ENCODE measurements around the gene PRKAG2. TPM values are rescaled to one million over a fixed set of nuclear protein-coding genes. Genes with fewer than 3 reads are reported as not detected.

The PRKAG2 gene
- total and polyA plus RNA-seq, 2 of the 13 experiments (the other 11 are each of a cell fraction or from before 2014, with no cell fraction given): 0.90 to 1.3 TPM

DNA sequence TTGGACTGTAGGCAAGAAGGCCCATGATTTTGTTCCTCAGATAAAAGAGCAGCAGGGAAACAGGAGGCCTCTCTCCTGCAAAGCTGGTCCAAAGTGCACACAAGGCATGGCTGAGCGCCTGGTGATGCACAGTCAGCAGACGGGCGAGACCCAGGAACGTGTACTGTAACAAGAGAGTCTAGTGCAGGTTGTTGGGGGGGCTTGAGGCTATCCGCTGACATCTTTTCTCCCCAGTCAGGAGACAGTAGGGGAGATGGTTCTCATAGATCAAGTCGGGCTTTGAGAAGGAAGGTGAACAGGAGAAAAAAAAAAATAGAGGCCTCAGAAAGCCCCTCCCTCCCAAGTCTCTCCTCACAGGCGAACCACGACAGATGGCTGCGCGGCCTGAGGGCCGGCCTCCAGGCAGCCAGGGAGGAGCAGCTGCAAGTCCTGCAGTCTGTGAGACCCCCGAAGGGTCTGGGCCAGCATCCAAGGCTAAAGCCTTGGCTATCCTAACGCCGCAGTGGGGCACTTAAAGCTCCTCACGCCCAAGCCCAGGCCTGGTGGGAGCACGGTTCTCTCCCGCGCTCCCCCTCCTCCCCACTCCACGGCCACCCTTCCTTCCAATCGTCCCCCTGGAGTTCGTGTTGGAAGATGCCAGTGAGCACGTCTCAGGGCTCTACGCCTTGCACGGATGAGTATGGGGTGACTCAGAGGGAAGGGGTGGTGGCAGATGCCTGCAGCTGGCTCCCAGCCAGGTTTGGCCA is 68.3 kb downstream of the PRKAG2 start (continued):
- TF ChIP-seq, protein P1, sequence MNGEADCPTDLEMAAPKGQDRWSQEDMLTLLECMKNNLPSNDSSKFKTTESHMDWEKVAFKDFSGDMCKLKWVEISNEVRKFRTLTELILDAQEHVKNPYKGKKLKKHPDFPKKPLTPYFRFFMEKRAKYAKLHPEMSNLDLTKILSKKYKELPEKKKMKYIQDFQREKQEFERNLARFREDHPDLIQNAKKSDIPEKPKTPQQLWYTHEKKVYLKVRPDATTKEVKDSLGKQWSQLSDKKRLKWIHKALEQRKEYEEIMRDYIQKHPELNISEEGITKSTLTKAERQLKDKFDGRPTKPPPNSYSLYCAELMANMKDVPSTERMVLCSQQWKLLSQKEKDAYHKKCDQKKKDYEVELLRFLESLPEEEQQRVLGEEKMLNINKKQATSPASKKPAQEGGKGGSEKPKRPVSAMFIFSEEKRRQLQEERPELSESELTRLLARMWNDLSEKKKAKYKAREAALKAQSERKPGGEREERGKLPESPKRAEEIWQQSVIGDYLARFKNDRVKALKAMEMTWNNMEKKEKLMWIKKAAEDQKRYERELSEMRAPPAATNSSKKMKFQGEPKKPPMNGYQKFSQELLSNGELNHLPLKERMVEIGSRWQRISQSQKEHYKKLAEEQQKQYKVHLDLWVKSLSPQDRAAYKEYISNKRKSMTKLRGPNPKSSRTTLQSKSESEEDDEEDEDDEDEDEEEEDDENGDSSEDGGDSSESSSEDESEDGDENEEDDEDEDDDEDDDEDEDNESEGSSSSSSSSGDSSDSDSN (CRISPR knock-in tag; IDR thresholded peaks at IDR 0.05): no peak
- TF ChIP-seq ZNF264 (CRISPR knock-in tag; IDR thresholded peaks at IDR 0.05): no peak
- peak; percentile 86 for TF ChIP-seq MAFF (IDR thresholded peaks at IDR 0.05; ENCODE audit: low read depth, low read length)
- no peak for TF ChIP-seq POLR2AphosphoS5 (IDR thresholded peaks at IDR 0.05; ENCODE audit: low read depth, low read length)
- no peak for TF ChIP-seq NKX3-1 (CRISPR knock-in tag; IDR thresholded peaks at IDR 0.05)
- TF ChIP-seq KLF13 (CRISPR knock-in tag; IDR thresholded peaks at IDR 0.05): no peak
- no peak for TF ChIP-seq ZNF782 (CRISPR knock-in tag; IDR thresholded peaks at IDR 0.05; ENCODE audit: borderline replicate concordance)
- TF ChIP-seq ZFYVE20 (CRISPR knock-in tag; IDR thresholded peaks at IDR 0.05; ENCODE audit: borderline replicate concordance, low read depth): no peak
- TF ChIP-seq KDM5B (CRISPR knock-in tag; IDR thresholded peaks at IDR 0.05; ENCODE audit: borderline replicate concordance): no peak
- no peak for TF ChIP-seq ZNF773 (CRISPR knock-in tag; IDR thresholded peaks at IDR 0.05; ENCODE audit: borderline replicate concordance)
- no peak for TF ChIP-seq ZFP1 (CRISPR knock-in tag; IDR thresholded peaks at IDR 0.05)
- TF ChIP-seq DR1 (CRISPR knock-in tag; IDR thresholded peaks at IDR 0.05): no peak
- TF ChIP-seq, protein P2, sequence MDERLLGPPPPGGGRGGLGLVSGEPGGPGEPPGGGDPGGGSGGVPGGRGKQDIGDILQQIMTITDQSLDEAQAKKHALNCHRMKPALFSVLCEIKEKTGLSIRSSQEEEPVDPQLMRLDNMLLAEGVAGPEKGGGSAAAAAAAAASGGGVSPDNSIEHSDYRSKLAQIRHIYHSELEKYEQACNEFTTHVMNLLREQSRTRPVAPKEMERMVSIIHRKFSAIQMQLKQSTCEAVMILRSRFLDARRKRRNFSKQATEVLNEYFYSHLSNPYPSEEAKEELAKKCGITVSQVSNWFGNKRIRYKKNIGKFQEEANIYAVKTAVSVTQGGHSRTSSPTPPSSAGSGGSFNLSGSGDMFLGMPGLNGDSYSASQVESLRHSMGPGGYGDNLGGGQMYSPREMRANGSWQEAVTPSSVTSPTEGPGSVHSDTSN (CRISPR knock-in tag; IDR thresholded peaks at IDR 0.05): no peak
- TF ChIP-seq SCMH1 (CRISPR knock-in tag; IDR thresholded peaks at IDR 0.05; ENCODE audit: borderline replicate concordance): no peak
- TF ChIP-seq, protein P3, sequence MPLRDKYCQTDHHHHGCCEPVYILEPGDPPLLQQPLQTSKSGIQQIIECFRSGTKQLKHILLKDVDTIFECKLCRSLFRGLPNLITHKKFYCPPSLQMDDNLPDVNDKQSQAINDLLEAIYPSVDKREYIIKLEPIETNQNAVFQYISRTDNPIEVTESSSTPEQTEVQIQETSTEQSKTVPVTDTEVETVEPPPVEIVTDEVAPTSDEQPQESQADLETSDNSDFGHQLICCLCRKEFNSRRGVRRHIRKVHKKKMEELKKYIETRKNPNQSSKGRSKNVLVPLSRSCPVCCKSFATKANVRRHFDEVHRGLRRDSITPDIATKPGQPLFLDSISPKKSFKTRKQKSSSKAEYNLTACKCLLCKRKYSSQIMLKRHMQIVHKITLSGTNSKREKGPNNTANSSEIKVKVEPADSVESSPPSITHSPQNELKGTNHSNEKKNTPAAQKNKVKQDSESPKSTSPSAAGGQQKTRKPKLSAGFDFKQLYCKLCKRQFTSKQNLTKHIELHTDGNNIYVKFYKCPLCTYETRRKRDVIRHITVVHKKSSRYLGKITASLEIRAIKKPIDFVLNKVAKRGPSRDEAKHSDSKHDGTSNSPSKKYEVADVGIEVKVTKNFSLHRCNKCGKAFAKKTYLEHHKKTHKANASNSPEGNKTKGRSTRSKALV (CRISPR knock-in tag; IDR thresholded peaks at IDR 0.05): no peak
- TF ChIP-seq, protein P4, sequence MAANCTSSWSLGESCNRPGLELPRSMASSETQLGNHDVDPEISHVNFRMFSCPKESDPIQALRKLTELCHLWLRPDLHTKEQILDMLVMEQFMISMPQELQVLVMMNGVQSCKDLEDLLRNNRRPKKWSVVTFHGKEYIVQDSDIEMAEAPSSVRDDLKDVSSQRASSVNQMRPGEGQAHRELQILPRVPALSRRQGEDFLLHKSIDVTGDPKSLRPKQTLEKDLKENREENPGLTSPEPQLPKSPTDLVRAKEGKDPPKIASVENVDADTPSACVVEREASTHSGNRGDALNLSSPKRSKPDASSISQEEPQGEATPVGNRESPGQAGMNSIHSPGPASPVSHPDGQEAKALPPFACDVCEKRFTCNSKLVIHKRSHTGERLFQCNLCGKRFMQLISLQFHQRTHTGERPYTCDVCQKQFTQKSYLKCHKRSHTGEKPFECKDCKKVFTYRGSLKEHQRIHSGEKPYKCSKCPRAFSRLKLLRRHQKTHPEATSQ (CRISPR knock-in tag; IDR thresholded peaks at IDR 0.05; ENCODE audit: borderline replicate concordance): no peak
- no peak for TF ChIP-seq JARID2 (CRISPR knock-in tag; IDR thresholded peaks at IDR 0.05; ENCODE audit: insufficient replicate concordance)
- TF ChIP-seq ZNF550 (CRISPR knock-in tag; IDR thresholded peaks at IDR 0.05; ENCODE audit: borderline replicate concordance): no peak
- no peak for TF ChIP-seq WIZ (CRISPR knock-in tag; IDR thresholded peaks at IDR 0.05)
- TF ChIP-seq, protein P5, sequence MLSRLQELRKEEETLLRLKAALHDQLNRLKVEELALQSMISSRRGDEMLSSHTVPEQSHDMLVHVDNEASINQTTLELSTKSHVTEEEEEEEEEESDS (CRISPR knock-in tag; IDR thresholded peaks at IDR 0.05; ENCODE audit: borderline replicate concordance): no peak
- TF ChIP-seq RFX3 (CRISPR knock-in tag; IDR thresholded peaks at IDR 0.05): no peak
- TF ChIP-seq KDM3A (CRISPR knock-in tag; IDR thresholded peaks at IDR 0.05; ENCODE audit: low read depth): no peak
- no peak for TF ChIP-seq FOXM1 (CRISPR knock-in tag; IDR thresholded peaks at IDR 0.05)
